Fibroblast of lung (primary cell): Measurements from ENCODE around the gene ALX3.

ENCODE experiments used
- CTCF ChIP-seq, 2 donors: IDR thresholded peaks in 1 of 2; conservative IDR thresholded peaks in 1 of 2; 1 replicate in 1 of 2; 2 replicates in 1 of 2; pipeline ENCODE4 v1.5.1; 2011 to 2012; ENCODE audit warnings: low read length in 2 of 2, control low read depth in 1 of 2, inconsistent platforms in 1 of 2, low read depth in 1 of 2, mild to moderate bottlenecking in 1 of 2
- EZH2 ChIP-seq: IDR thresholded peaks from 2 replicates; pipeline ENCODE4 v1.5.1; 2012; ENCODE audit warnings: low read length, control low read depth, mild to moderate bottlenecking; ENCODE audit errors: missing control alignments

GRCh38 chr1:110107867-110108469, 37.5 kb upstream of the ALX3 start:
- TF ChIP-seq CTCF (conservative IDR thresholded peaks at IDR 0.05 in 1 of 2, IDR thresholded peaks at IDR 0.05 in 1 of 2; ENCODE audit: low read depth in 1 of 2, low read length in 2 of 2) (no peak), EZH2 (no peak)
